DMS153 treated with DMSO at 0.1 percent for 48 hours (cell line): Measurements from ENCODE around the gene YLPM1.

ENCODE experiments used
- DNase-seq: peaks from one replicate; lab custom pipeline; 2025; ENCODE audit not compliant: unreplicated experiment; lab: John Stamatoyannopoulos, UW

The YLPM1 gene

GRCh38 chr14:74792249-74793039, 29.3 kb downstream of the YLPM1 start:
- no peak for DNase-seq

- DNase-seq = no peak
These were observed 30.5 kb downstream of the YLPM1 start for GRCh38 chr14:74793506-74794155.

GRCh38 chr14:74794947-74795346, 31.8 kb downstream of the YLPM1 start:
- DNase-seq = no peak

GRCh38 chr14:74799765-74800164, 36.6 kb downstream of the YLPM1 start:
- no peak for DNase-seq

- no peak for DNase-seq
These were observed 37.7 kb downstream of the YLPM1 start for GRCh38 chr14:74800780-74801179.

- no peak for DNase-seq
These were observed 38.3 kb downstream of the YLPM1 start for GRCh38 chr14:74801396-74801795.

GRCh38 chr14:74804219-74804825, 41.2 kb downstream of the YLPM1 start:
- no peak for DNase-seq

GRCh38 chr14:74807853-74808545, 44.9 kb downstream of the YLPM1 start:
- no peak for DNase-seq

- DNase-seq = no peak
These were observed 53.0 kb downstream of the YLPM1 start for GRCh38 chr14:74816124-74816523.

GRCh38 chr14:74820288-74820687, 57.2 kb downstream of the YLPM1 start:
- no peak for DNase-seq

GRCh38 chr14:74821267-74821915, 58.3 kb downstream of the YLPM1 start:
- no peak for DNase-seq

GRCh38 chr14:74824997-74825396, 61.9 kb downstream of the YLPM1 start:
- DNase-seq = no peak

- DNase-seq = no peak
These were observed 63.5 kb downstream of the YLPM1 start for GRCh38 chr14:74826574-74826973.

GRCh38 chr14:74829251-74829650, 66.1 kb downstream of the YLPM1 start:
- DNase-seq = no peak

- DNase-seq = no peak
These were observed 69.7 kb downstream of the YLPM1 start for GRCh38 chr14:74832849-74833248.

GRCh38 chr14:74834692-74835392, 71.7 kb downstream of the YLPM1 start:
- DNase-seq = no peak

- no peak for DNase-seq
These were observed 72.6 kb downstream of the YLPM1 start for GRCh38 chr14:74835645-74836250.

- DNase-seq = no peak
These were observed 73.3 kb downstream of the YLPM1 start for GRCh38 chr14:74836251-74836960.

- DNase-seq = no peak
These were observed 75.0 kb downstream of the YLPM1 start for GRCh38 chr14:74838166-74838565.
